CD4-positive, alpha-beta T cell (primary cell): ENCODE data around the gene KLHL36. TPM values are rescaled to one million over a fixed set of nuclear protein-coding genes. Genes with fewer than 3 reads are reported as not detected.

Experiments
- ATAC-seq: fragments of 200-7000 bp; cut with Tn5 transposase; one replicate; pipeline ENCODE4 v1.10.0; 2022; ENCODE audit warnings: mild to moderate bottlenecking; ENCODE audit not compliant: poor library complexity
- CTCF ChIA-PET: fragments of 350-600 bp; sonication (Branson Sonifier 250); formaldehyde crosslinking; loops from one replicate; lab custom pipeline; 2021; ENCODE audit warnings: antibody characterized with exemption, inconsistent platforms; lab: Charles Lee
- POLR2A ChIA-PET: fragments of 350-600 bp; sonication (Branson Sonifier 250); formaldehyde crosslinking; loops from one replicate; lab custom pipeline; 2021; ENCODE audit warnings: antibody characterized with exemption, inconsistent platforms; lab: Charles Lee
- DNase-seq, 14 experiments: peaks; one replicate each; pipeline ENCODE4 v3.0.0-alpha.2; 2013 to 2020; ENCODE audit warnings: mixed read lengths in 2 of 14
- H3K27ac ChIP-seq, 2 donors: one replicate each; pipeline versions ENCODE4 v1.5.1 to v1.7.0; 2013; ENCODE audit warnings: low read length in 2 of 2, low read depth in 1 of 2, mild to moderate bottlenecking in 1 of 2
- H3K27me3 ChIP-seq, 2 experiments: 1 replicate in 1 of 2; 2 replicates in 1 of 2; pipeline versions ENCODE4 v1.6.1 to v1.7.0; 2013; ENCODE audit warnings: low read length in 2 of 2, control low read depth in 1 of 2, mild to moderate bottlenecking in 1 of 2, moderate library complexity in 1 of 2; ENCODE audit not compliant: insufficient read depth in 2 of 2, control insufficient read depth in 1 of 2
- H3K36me3 ChIP-seq: one replicate; pipeline ENCODE4 v1.6.1; 2013; ENCODE audit warnings: low read length, control low read depth; ENCODE audit not compliant: insufficient read depth
- H3K4me1 ChIP-seq: one replicate; pipeline ENCODE4 v1.6.1; 2013; ENCODE audit warnings: low read length, control low read depth; ENCODE audit not compliant: insufficient read depth
- H3K4me3 ChIP-seq: one replicate; pipeline ENCODE4 v1.5.1; 2013; ENCODE audit warnings: mild to moderate bottlenecking, low read length, moderate library complexity
- H3K9me3 ChIP-seq, 2 experiments: 1 replicate in 1 of 2; 2 replicates in 1 of 2; pipeline versions ENCODE4 v1.6.1 to v1.7.0; 2013; ENCODE audit warnings: low read length in 2 of 2, mild to moderate bottlenecking in 2 of 2, control low read depth in 1 of 2, moderate library complexity in 1 of 2; ENCODE audit not compliant: control insufficient read depth in 1 of 2, insufficient read depth in 1 of 2
- H3K27ac Mint-ChIP-seq: one replicate; pipeline ENCODE4 v1.8.0; 2020; ENCODE audit warnings: mixed read lengths
- H3K27me3 Mint-ChIP-seq: one replicate; pipeline ENCODE4 v1.8.0; 2021; ENCODE audit warnings: mixed read lengths
- H3K36me3 Mint-ChIP-seq: one replicate; pipeline ENCODE4 v1.8.0; 2021; ENCODE audit warnings: low read depth, mixed read lengths
- H3K4me1 Mint-ChIP-seq: one replicate; pipeline ENCODE4 v1.8.0; 2021; ENCODE audit warnings: low read depth, mixed read lengths
- H3K4me3 Mint-ChIP-seq: one replicate; pipeline ENCODE4 v1.8.0; 2020; ENCODE audit warnings: mild to moderate bottlenecking, mixed read lengths
- H3K9me3 Mint-ChIP-seq: one replicate; pipeline ENCODE4 v1.8.0; 2020; ENCODE audit warnings: mixed read lengths
- CTCF ChIP-seq: fragments of 200-600 bp; IDR thresholded peaks from one replicate; pipeline ENCODE4 v1.8.0; 2022; ENCODE audit warnings: antibody characterized with exemption, mild to moderate bottlenecking
- intact Hi-C, 2 experiments: fragments of 100-400 bp; cut with DNase I in 1 of 2; cut with micrococcal nuclease in 1 of 2; formaldehyde crosslinking; loops; one replicate each; pipeline versions ENCODE4 v1.15.1 to v1.9.0; 2023 to 2025; cut with DNase I, micrococcal nuclease
- total RNA-seq, 174 experiments: library from RNA in 2 of 174; stranded (reverse) in 2 of 174; gene quantifications; one replicate each; pipeline ENCODE4 v1.2.3 and lab custom pipeline; 2021 to 2026

The KLHL36 gene
- total RNA-seq, 2 experiments from 2014 or later = 76.6 to 78.6 TPM

GRCh38 chr16:84657229-84657837 lies 9.0 kb downstream of the KLHL36 start:
- intact Hi-C loops = no loop called here
- no peak for ATAC-seq
- Mint-ChIP-seq H3K9me3 (no peaks in the 10 kb centered on the region), H3K4me3 (no peak overlapping the region), H3K4me1 (peaks cover 48% of the 10 kb centered on the region), H3K27me3 (no peaks in the 10 kb centered on the region), H3K27ac (peak overlapping the region; percentile 47), H3K36me3 (peaks cover 93% of the 10 kb centered on the region)
- ChIA-PET CTCF (interaction anchor here (1.0 kb wide), 1 partner anchor 69 kb away, joined by 3 read pairs; no protein-coding TSS in a partner anchor), POLR2A (interaction anchor here (1.1 kb wide), 1 partner anchor 9 kb away, joined by 3 read pairs; the partner anchor contains the start of gene KLHL36)
- TF ChIP-seq CTCF = no peak
- Histone ChIP-seq H3K9me3 (peaks cover 0 to 5% of the 10 kb centered on the region in 2 experiments), H3K27ac (no peak overlapping the region), H3K4me1 (peaks cover 61% of the 10 kb centered on the region), H3K36me3 (peaks cover 78% of the 10 kb centered on the region), H3K4me3 (no peak overlapping the region), H3K27me3 (no peaks in the 10 kb centered on the region)
- no peak for DNase-seq

- H3K4me3 ChIP-seq = no peak overlapping the region
- Mint-ChIP-seq H3K36me3 (peaks cover 93% of the 10 kb centered on the region), H3K4me1 (peaks cover 36% of the 10 kb centered on the region), H3K4me3 (no peak overlapping the region), H3K27me3 (no peaks in the 10 kb centered on the region), H3K9me3 (no peaks in the 10 kb centered on the region), H3K27ac (peak overlapping the region; percentile 24)
- POLR2A ChIA-PET = interaction anchor here (1.6 kb wide), 1 partner anchor 10 kb away, joined by 4 read pairs; the partner anchor contains the start of gene KLHL36
- ATAC-seq (no peak), DNase-seq (no peak)
- H3K9me3 ChIP-seq = peaks cover 0 to 5% of the 10 kb centered on the region in 2 experiments
- no peak for TF ChIP-seq CTCF
- no peaks in the 10 kb centered on the region for H3K27me3 ChIP-seq
- intact Hi-C loops = no loop called here
- CTCF ChIA-PET = no interaction called here
- peaks cover 47% of the 10 kb centered on the region for H3K4me1 ChIP-seq
- no peak overlapping the region for H3K27ac ChIP-seq
- H3K36me3 ChIP-seq = peaks cover 86% of the 10 kb centered on the region
Measured at GRCh38 chr16:84658690-84659089, 10.4 kb downstream of the KLHL36 start.

DNA sequence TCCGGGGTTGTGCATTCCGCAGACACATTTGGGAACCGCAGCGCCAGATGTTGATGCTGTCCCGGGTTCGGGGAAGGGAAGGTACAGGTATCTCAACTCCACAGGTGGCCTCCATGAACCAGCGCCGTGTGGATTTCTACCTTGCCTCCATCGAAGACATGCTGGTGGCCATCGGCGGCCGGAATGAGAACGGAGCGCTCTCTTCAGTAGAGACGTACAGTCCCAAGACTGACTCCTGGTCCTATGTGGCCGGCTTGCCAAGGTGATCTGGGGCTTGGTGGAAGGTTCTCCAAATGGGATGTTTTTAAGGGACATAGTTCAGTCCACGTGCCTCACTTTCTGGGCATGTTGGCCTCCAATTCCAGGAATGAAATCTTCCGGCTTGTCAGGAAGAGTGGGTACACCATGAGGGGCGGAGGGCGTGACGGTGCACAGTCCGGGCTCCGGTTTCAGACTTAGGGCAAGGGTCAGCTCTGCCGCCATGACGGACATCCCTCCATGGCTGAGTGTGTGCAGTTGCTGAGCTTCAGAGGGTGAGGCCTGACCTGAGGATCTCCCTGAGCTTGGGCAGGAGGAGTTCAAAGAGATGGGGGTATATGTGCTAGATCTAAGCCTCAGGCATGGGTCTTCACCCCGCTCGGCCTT lies 11.5 kb downstream of the KLHL36 start:
- peaks cover 96% of the 10 kb centered on the region for H3K36me3 Mint-ChIP-seq
- ATAC-seq (no peak), DNase-seq (no peak)
- Histone ChIP-seq H3K9me3 (peaks cover 0 to 5% of the 10 kb centered on the region in 2 experiments), H3K4me1 (peaks cover 37% of the 10 kb centered on the region), H3K27ac (no peak overlapping the region), H3K36me3 (peaks cover 83% of the 10 kb centered on the region), H3K27me3 (no peaks in the 10 kb centered on the region), H3K4me3 (no peak overlapping the region)
- intact Hi-C loops = no loop called here
- no peak overlapping the region for H3K4me3 Mint-ChIP-seq
- peaks cover 34% of the 10 kb centered on the region for H3K4me1 Mint-ChIP-seq
- TF ChIP-seq CTCF = no peak
- no peak overlapping the region for H3K27ac Mint-ChIP-seq
- CTCF ChIA-PET = no interaction called here
- POLR2A ChIA-PET = interaction anchor here (1.6 kb wide), 1 partner anchor 11 kb away, joined by 4 read pairs; the partner anchor contains the start of gene KLHL36
- H3K27me3 Mint-ChIP-seq = no peaks in the 10 kb centered on the region
- H3K9me3 Mint-ChIP-seq = no peaks in the 10 kb centered on the region
